H9 (cell line): ENCODE data around the gene ADA. TPM values are rescaled to one million over a fixed set of nuclear protein-coding genes. Genes with fewer than 3 reads are reported as not detected.

Source experiments
- DNase-seq: peaks from one replicate; pipeline ENCODE4 v3.0.0-alpha.2; 2017
- H2AFZ ChIP-seq: one replicate; pipeline ENCODE4 v1.6.1; 2013; ENCODE audit warnings: mild to moderate bottlenecking, low read length, control low read depth, moderate library complexity
- H2AK5ac ChIP-seq: 2 replicates; pipeline ENCODE4 v1.6.1; 2013; ENCODE audit warnings: low read length, control low read depth, mixed read lengths; ENCODE audit not compliant: insufficient read length
- H2BK120ac ChIP-seq: one replicate; pipeline ENCODE4 v1.6.1; 2013; ENCODE audit warnings: low read depth, mild to moderate bottlenecking, low read length, control low read depth, inconsistent platforms; ENCODE audit not compliant: poor library complexity, severe bottlenecking
- H2BK12ac ChIP-seq: 2 replicates; pipeline ENCODE4 v1.6.1; 2013; ENCODE audit warnings: low read length, control low read depth, mixed read lengths, low read depth; ENCODE audit not compliant: insufficient read length
- H2BK15ac ChIP-seq: 2 replicates; pipeline ENCODE4 v1.6.1; 2013; ENCODE audit warnings: low read depth, low read length, control low read depth
- H2BK20ac ChIP-seq: one replicate; pipeline ENCODE4 v1.6.1; 2013; ENCODE audit warnings: low read depth, mild to moderate bottlenecking, low read length, control low read depth, inconsistent platforms; ENCODE audit not compliant: poor library complexity, severe bottlenecking
- H2BK5ac ChIP-seq: 2 replicates; pipeline ENCODE4 v1.6.1; 2013; ENCODE audit warnings: low read length, control low read depth, mixed read lengths; ENCODE audit not compliant: insufficient read length
- H3K14ac ChIP-seq: 2 replicates; pipeline ENCODE4 v1.6.1; 2013; ENCODE audit warnings: low read length, control low read depth; ENCODE audit not compliant: insufficient read depth
- H3K18ac ChIP-seq: 2 replicates; pipeline ENCODE4 v1.6.1; 2013; ENCODE audit warnings: low read depth, mild to moderate bottlenecking, mixed read lengths, low read length, control low read depth; ENCODE audit not compliant: insufficient read length
- H3K23ac ChIP-seq: 2 replicates; pipeline ENCODE4 v1.6.1; 2013; ENCODE audit warnings: low read length, control low read depth, mixed read lengths, low read depth; ENCODE audit not compliant: insufficient read length
- H3K23me2 ChIP-seq: 2 replicates; pipeline ENCODE4 v1.6.1; 2013; ENCODE audit warnings: low read depth, mild to moderate bottlenecking, mixed read lengths, low read length, control low read depth; ENCODE audit not compliant: insufficient read length, poor library complexity, severe bottlenecking
- H3K27ac ChIP-seq: 2 replicates; pipeline ENCODE4 v1.5.1; 2013; ENCODE audit warnings: low read length, control low read depth, mixed read lengths, low read depth; ENCODE audit not compliant: insufficient read length
- H3K27me3 ChIP-seq: 2 replicates; pipeline ENCODE4 v1.6.1; 2013; ENCODE audit warnings: low read length, control low read depth, inconsistent platforms; ENCODE audit not compliant: insufficient read depth
- H3K4ac ChIP-seq: 2 replicates; pipeline ENCODE4 v1.6.1; 2013; ENCODE audit warnings: low read depth, mild to moderate bottlenecking, control low read depth, inconsistent platforms, low read length, moderate library complexity
- H3K4me1 ChIP-seq: 2 replicates; pipeline ENCODE4 v1.6.1; 2013; ENCODE audit warnings: low read length, control low read depth, inconsistent platforms; ENCODE audit not compliant: insufficient read depth
- H3K4me2 ChIP-seq: 2 replicates; pipeline ENCODE4 v1.6.1; 2013; ENCODE audit warnings: low read length, control low read depth, mixed read lengths; ENCODE audit not compliant: insufficient read length, insufficient read depth
- H3K56ac ChIP-seq: 2 replicates; pipeline ENCODE4 v1.6.1; 2013; ENCODE audit warnings: low read depth, mild to moderate bottlenecking, mixed read lengths, low read length, control low read depth; ENCODE audit not compliant: insufficient read length
- H3K79me1 ChIP-seq: 2 replicates; pipeline ENCODE4 v1.6.1; 2013; ENCODE audit warnings: low read depth, mild to moderate bottlenecking, moderate library complexity, low read length, control low read depth, inconsistent platforms; ENCODE audit not compliant: insufficient read depth, poor library complexity, severe bottlenecking
- H3K79me2 ChIP-seq: 2 replicates; pipeline ENCODE4 v1.6.1; 2013; ENCODE audit warnings: low read length, control low read depth, inconsistent platforms; ENCODE audit not compliant: insufficient read depth
- H3K9ac ChIP-seq: 2 replicates; pipeline ENCODE4 v1.6.1; 2013; ENCODE audit warnings: low read length, control low read depth, mixed read lengths; ENCODE audit not compliant: insufficient read length; ENCODE audit errors: extremely low read depth
- H3K9me3 ChIP-seq: one replicate; pipeline ENCODE4 v1.6.1; 2013; ENCODE audit warnings: low read depth, low read length, inconsistent platforms; ENCODE audit not compliant: control insufficient read depth
- H3T11ph ChIP-seq: one replicate; pipeline ENCODE4 v1.6.1; 2013; ENCODE audit warnings: mild to moderate bottlenecking, low read length, control low read depth, inconsistent platforms
- H4K20me1 ChIP-seq: one replicate; pipeline ENCODE4 v1.6.1; 2013; ENCODE audit not compliant: control insufficient read depth, insufficient read length, insufficient read depth
- H4K5ac ChIP-seq: 2 replicates; pipeline ENCODE4 v1.6.1; 2013; ENCODE audit warnings: low read depth, mild to moderate bottlenecking, mixed read lengths, low read length, control low read depth; ENCODE audit not compliant: insufficient read length
- H4K8ac ChIP-seq: replicated peaks from 2 replicates; pipeline ENCODE4 v1.6.1; 2013; ENCODE audit warnings: low read length, control low read depth, mixed read lengths, low read depth; ENCODE audit not compliant: insufficient read length
- H4K91ac ChIP-seq: 2 replicates; pipeline ENCODE4 v1.6.1; 2013; ENCODE audit warnings: low read depth, mild to moderate bottlenecking, moderate library complexity, mixed read lengths, low read length, control low read depth; ENCODE audit not compliant: insufficient read length
- H3K27ac Mint-ChIP-seq, 3 experiments: 2 replicates in 2 of 3; 3 replicates in 1 of 3; pipeline ENCODE4 v1.8.0; 2020 to 2021; ENCODE audit warnings: mixed read lengths in 3 of 3, mild to moderate bottlenecking in 1 of 3, moderate library complexity in 1 of 3
- H3K27me3 Mint-ChIP-seq: 2 replicates; pipeline ENCODE4 v1.8.0; 2021; ENCODE audit warnings: low read depth, mild to moderate bottlenecking, moderate library complexity, mixed read lengths
- H3K36me3 Mint-ChIP-seq, 3 experiments: 2 replicates in 2 of 3; 3 replicates in 1 of 3; pipeline ENCODE4 v1.8.0; 2020 to 2021; ENCODE audit warnings: low read depth in 3 of 3, mixed read lengths in 3 of 3; ENCODE audit not compliant: insufficient read depth in 1 of 3
- H3K4me1 Mint-ChIP-seq, 2 experiments: 2 replicates each; pipeline ENCODE4 v1.8.0; 2020; ENCODE audit warnings: mixed read lengths in 2 of 2
- H3K4me3 Mint-ChIP-seq, 2 experiments: 2 replicates in 1 of 2; 3 replicates in 1 of 2; pipeline ENCODE4 v1.8.0; 2020 to 2021; ENCODE audit warnings: mild to moderate bottlenecking in 2 of 2, mixed read lengths in 2 of 2, moderate library complexity in 1 of 2
- H3K9me3 Mint-ChIP-seq, 2 experiments: 2 replicates in 1 of 2; 3 replicates in 1 of 2; pipeline ENCODE4 v1.8.0; 2020; ENCODE audit warnings: mild to moderate bottlenecking in 2 of 2, mixed read lengths in 2 of 2, moderate library complexity in 1 of 2
- CTCF ChIP-seq: fragments of 200-600 bp; sonication (generic); conservative IDR thresholded peaks from 3 replicates; pipeline ENCODE4 v1.8.0; 2021; ENCODE audit warnings: antibody characterized with exemption, mild to moderate bottlenecking
- WGBS: extraction: QIAGEN DNeasy Blood & Tissue Kit; methylation state at CpG from one replicate; pipeline ENCODE4 v1.1.7; 2013; ENCODE audit warnings: missing lambda C conversion rate, low lambda C conversion rate, mixed read lengths; ENCODE audit not compliant: insufficient read length; ENCODE audit errors: extremely low coverage; 5-methylcytosine and 5-hydroxymethylcytosine counted together
- total RNA-seq: library from RNA; stranded (reverse); gene quantifications from 2 replicates; pipeline ENCODE4 v1.2.1, GENCODE V29; 2021

The ADA gene
- total RNA-seq, 1 experiment from 2014 or later, result 22.0 TPM

GRCh38 chr20:44690781-44691423, 39.4 kb upstream of the ADA start:
- H2BK20ac ChIP-seq, result no peak overlapping the region
- no peak overlapping the region for H3K4me2 ChIP-seq
- H3K56ac ChIP-seq, result no peak overlapping the region
- no peak for TF ChIP-seq CTCF
- no peak overlapping the region for H2BK5ac ChIP-seq
- Mint-ChIP-seq H3K36me3 (peaks cover 0 to 7% (median 2%) of the 10 kb centered on the region in 3 experiments; a peak in 3 of 7 replicates), H3K4me3 (no peak overlapping the region), H3K27me3 (peaks cover 2% of the 10 kb centered on the region; the same call in 1 of the 2 replicates), H3K9me3 (peaks cover 3 to 11% of the 10 kb centered on the region in 2 experiments; a peak in 2 of 5 replicates), H3K27ac (no peak overlapping the region; a peak in 1 of 7 replicates), H3K4me1 (peaks cover 12 to 14% of the 10 kb centered on the region in 2 experiments)
- H3K23me2 ChIP-seq, result no peaks in the 10 kb centered on the region
- no peak overlapping the region for H2AK5ac ChIP-seq
- no peaks in the 10 kb centered on the region for H3K79me1 ChIP-seq
- no peak overlapping the region for H3K23ac ChIP-seq
- H4K8ac ChIP-seq, result no peak overlapping the region
- H2AFZ ChIP-seq, result no peak overlapping the region
- H2BK120ac ChIP-seq, result no peak overlapping the region
- H3K4me1 ChIP-seq, result no peaks in the 10 kb centered on the region; the same call in 1 of the 2 replicates
- H2BK15ac ChIP-seq, result no peak overlapping the region
- no peak overlapping the region for H3K14ac ChIP-seq
- H4K91ac ChIP-seq, result no peak overlapping the region
- H4K20me1 ChIP-seq, result no peaks in the 10 kb centered on the region
- whole genome bisulfite sequencing, result no CpG with 5 or more reads among the region's 9 CpGs
- H2BK12ac ChIP-seq, result no peak overlapping the region
- no peak overlapping the region for H3K18ac ChIP-seq
- H3K9ac ChIP-seq, result no peak overlapping the region
- no peak overlapping the region for H4K5ac ChIP-seq
- H3K9me3 ChIP-seq, result no peaks in the 10 kb centered on the region
- no peaks in the 10 kb centered on the region for H3K27me3 ChIP-seq
- H3K4ac ChIP-seq, result no peak overlapping the region
- no peaks in the 10 kb centered on the region for H3K79me2 ChIP-seq
- H3T11ph ChIP-seq, result no peak overlapping the region
- DNase-seq, result no peak
- no peak overlapping the region for H3K27ac ChIP-seq
